Uterus (tissue), 2 donors: Measurements from ENCODE around the gene NFE2L3.

Experiments
- CTCF ChIP-seq, 4 experiments: fragments of 200-600 bp in 2 of 4; fragments of 450-650 bp in 2 of 4; sonication (generic) in 2 of 4; IDR thresholded peaks; one replicate each; pipeline ENCODE4 v1.5.1; 2016 to 2019; ENCODE audit warnings: antibody characterized with exemption in 4 of 4, mild to moderate bottlenecking in 2 of 4, moderate library complexity in 1 of 4
- POLR2A ChIP-seq, 2 donors: fragments of 450-650 bp; IDR thresholded peaks; one replicate each; pipeline ENCODE4 v1.6.1; 2016; ENCODE audit warnings: antibody characterized with exemption in 2 of 2, mild to moderate bottlenecking in 1 of 2, moderate library complexity in 1 of 2

- TF ChIP-seq CTCF (IDR thresholded peaks at IDR 0.05) (no peak), POLR2A (IDR thresholded peaks at IDR 0.05) (no peak)
Observed at GRCh38 chr7:26168458-26169023, 16.5 kb downstream of the NFE2L3 start.
